Activated CD4-positive, alpha-beta T cell treated with anti-CD3 and anti-CD28 coated beads, Interleukin-2, Interleukin-4, amounts not matched to agents 100 ng/mL and 50 ng/mL, durations not matched to agents 16 hours and 8 hours (primary cell): Measurements from ENCODE around the gene JARID2.

Experiments used
- DNase-seq: peaks from one replicate; pipeline ENCODE4 v3.0.0-alpha.2; 2020; ENCODE audit warnings: low spot score

JARID2 gene

GRCh38 chr6:15421945-15422733 lies 176.3 kb downstream of the JARID2 start:
- peak; percentile 60 for DNase-seq

GRCh38 chr6:15423286-15423993 lies 177.6 kb downstream of the JARID2 start:
- no peak for DNase-seq

GRCh38 chr6:15425947-15426346 lies 180.1 kb downstream of the JARID2 start:
- DNase-seq = no peak

GRCh38 chr6:15426395-15426794 lies 180.5 kb downstream of the JARID2 start:
- no peak for DNase-seq

DNA sequence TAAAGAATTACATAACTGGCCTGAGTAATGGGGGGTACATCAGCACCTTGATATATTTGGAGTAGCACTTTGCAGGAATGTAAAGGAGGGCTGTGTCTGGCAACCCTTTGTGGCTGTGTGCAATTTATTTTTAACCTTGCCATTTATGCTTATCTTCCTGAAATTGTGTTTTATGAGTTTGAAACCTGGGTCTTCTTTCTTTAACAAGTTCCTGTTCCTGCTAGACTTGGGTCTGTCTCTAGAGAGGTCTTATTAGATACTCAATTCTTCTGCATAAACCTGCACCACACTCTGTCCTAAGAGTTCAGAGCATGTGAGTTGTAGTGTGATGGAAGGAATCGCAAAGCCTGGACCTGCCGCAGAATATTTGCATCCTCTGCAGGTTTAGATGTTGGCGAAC lies 181.0 kb downstream of the JARID2 start:
- no peak for DNase-seq

GRCh38 chr6:15427331-15428070 lies 181.6 kb downstream of the JARID2 start:
- no peak for DNase-seq

- no peak for DNase-seq
Observed at GRCh38 chr6:15429141-15430110, 183.6 kb downstream of the JARID2 start.

GRCh38 chr6:15430186-15430585 lies 184.3 kb downstream of the JARID2 start:
- no peak for DNase-seq

GRCh38 chr6:15430931-15431405 lies 185.1 kb downstream of the JARID2 start:
- no peak for DNase-seq

- no peak for DNase-seq
Observed at GRCh38 chr6:15431762-15432483, 186.1 kb downstream of the JARID2 start.

DNA sequence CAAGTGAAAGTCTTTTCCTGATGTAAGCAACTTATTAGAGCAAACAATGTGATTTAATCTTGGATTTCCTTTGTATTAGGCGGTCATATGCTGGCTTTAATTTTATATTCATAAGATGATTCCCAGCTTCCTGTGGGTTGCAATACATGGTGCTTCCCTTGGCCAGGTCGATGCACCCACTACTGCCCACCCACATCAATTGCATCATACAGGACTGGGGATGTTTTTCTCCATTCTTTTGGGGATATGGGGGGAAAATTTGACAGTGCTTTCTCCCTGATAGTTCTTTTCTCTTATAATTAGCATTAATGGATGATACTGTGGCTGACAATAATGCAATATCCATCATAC lies 187.6 kb downstream of the JARID2 start:
- no peak for DNase-seq

- DNase-seq = no peak
Observed at GRCh38 chr6:15434263-15434662, 188.4 kb downstream of the JARID2 start.

DNA sequence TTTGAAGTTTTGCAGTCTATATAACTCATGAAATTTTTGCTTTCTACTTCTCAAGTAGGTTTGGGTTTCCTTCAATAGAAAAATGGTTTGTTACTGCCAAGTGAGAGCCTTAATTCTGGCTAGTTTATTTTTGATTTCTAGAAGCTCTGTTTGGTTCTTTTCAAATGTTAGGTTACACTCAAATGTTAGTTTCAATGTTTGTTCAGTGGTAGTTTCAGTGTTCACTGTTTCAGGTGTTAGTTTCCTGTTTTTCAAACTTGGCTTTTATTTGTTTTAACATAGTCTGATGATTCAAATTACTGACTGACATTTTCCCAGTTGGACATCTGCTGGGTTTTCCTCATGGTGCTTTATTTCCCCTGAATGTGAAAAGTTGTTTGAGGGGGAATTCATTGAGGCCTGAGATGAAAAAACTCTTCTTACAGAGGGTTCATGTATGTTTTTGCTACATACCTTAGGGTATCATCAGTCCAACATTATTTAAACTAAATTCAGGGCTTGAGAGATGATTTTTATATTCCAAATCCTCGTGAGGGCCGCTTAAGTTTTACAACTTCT lies 189.0 kb downstream of the JARID2 start:
- peak; percentile 27 for DNase-seq

- DNase-seq = no peak
Observed at GRCh38 chr6:15435468-15435867, 189.6 kb downstream of the JARID2 start.

GRCh38 chr6:15436451-15436850 lies 190.6 kb downstream of the JARID2 start:
- DNase-seq = no peak

DNA sequence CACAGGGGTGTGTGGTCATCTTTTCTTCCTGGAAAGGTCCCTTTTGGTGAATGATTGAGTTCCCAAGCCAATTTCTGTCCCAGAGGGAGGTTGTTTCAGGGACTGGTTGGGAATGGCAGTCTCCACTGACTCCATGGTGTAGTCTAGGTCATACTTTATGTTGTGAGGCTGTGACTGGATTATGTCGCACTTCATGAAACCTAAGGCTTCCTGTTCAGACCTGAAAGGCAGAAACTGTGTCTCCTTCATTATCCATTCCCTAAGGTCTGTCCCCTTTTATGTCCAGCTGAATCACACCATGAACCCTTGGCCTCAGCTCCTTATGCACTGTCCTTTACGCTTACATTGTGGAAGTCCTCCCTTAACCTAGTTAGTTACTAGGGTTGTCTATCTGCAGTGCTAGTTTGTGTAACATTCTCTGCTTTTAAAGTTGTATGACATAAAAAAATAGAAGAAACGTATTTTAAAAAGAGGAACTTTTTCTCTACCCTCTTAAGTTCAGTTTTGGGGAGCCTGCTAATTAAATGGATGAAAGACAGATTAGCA lies 191.3 kb downstream of the JARID2 start:
- DNase-seq = no peak

- DNase-seq = no peak
Observed at GRCh38 chr6:15439410-15440025, 193.6 kb downstream of the JARID2 start.

DNA sequence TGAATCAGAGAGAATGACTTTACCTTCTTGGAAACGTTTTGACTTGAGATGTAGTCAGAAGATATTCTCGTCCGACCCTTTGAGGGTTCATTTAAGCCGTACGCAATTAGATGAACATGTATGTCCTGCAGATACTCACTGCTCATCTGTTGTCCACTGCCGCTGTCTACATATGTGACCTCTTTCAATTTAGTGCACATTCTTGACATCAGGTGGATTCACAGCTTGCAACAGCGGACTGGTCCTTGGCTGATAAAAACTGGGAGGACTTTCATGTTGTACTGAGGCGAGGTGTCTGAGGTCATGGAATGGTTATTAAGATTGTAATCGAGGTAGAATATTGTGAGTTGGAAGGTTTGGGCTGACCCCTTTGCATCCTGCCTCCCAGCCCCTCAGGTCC lies 194.2 kb downstream of the JARID2 start:
- DNase-seq = no peak

- DNase-seq = peak; percentile 58
Observed at GRCh38 chr6:15441215-15441868, 195.5 kb downstream of the JARID2 start.
